Cerebellar nuclear complex (tissue), 1 donor: Measurements from ENCODE around the gene MRPS6.

ENCODE experiments used
- DNase-seq, 2 experiments: peaks; one replicate each; lab custom pipeline; 2025; lab: John Stamatoyannopoulos, UW

MRPS6 gene

DNA sequence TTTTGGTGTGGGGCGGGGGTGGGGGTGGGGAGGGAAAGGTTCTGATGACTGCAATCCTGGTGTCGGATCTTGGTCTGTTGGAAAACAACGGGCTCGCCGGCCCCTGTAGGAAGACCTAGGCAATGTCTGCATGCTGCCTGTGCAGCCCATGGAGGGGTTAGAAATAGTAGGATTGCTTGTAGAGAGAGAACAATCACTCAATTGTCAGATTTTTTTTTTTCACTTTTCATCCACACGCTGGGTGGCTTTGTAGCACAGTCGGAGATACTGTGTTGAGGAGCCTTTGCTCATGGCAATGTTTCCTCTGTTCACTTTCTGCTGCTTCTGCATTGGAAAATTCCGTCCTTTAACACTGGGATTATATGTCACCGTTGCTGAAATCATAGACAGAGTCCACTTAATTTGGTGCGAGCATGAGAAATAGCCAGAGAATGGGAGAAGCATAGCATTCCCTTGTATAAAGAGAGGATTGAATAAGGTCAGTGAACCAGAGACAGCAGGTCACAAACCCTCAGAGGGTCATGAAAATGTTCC is 107.5 kb downstream of the MRPS6 start:
- no peak for DNase-seq

GRCh38 chr21:34181431-34182039 is 108.2 kb downstream of the MRPS6 start:
- no peak for DNase-seq

DNA sequence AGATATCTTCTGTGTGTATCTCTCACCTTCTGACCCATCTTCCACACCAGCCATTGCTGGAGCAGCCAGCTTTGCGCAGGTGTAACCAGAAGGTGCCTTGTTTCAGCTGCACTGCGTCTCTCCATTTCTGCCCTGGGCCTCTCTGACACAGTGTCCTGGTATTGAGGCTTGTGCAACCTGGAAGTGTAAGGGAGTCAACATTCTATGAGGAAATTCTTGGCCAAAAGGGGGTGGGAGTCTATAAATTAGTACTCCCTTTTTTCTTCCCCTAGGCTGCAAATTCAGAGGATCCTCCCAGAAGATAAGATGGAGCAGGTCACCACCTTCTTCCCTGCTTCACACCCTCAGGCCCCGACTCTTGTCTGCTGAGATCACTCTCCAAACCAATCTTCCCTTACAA is 109.1 kb downstream of the MRPS6 start:
- DNase-seq, result no peak

- no peak for DNase-seq
Observed at GRCh38 chr21:34183331-34183928, 110.1 kb downstream of the MRPS6 start.

DNA sequence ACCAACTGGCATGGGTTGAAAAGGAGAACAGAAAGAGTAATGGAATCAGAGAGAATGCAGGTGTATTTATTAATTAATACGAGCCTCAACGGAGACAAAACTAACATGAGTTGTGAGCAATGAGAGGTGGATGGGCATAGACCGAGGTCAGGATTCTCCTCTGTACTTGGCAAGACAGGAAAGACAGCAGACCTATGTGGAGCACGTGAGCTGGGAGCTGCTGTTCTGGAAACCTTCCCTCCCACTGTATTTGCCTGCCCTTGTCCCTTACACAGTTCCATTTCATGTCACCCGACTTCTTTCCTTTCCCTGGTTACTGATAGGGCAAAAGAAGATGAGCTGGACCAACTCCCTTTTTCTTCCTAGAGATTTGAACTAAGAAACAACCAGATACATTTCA is 110.9 kb downstream of the MRPS6 start:
- DNase-seq, result no peak

GRCh38 chr21:34185026-34185750 is 111.8 kb downstream of the MRPS6 start:
- no peak for DNase-seq

DNA sequence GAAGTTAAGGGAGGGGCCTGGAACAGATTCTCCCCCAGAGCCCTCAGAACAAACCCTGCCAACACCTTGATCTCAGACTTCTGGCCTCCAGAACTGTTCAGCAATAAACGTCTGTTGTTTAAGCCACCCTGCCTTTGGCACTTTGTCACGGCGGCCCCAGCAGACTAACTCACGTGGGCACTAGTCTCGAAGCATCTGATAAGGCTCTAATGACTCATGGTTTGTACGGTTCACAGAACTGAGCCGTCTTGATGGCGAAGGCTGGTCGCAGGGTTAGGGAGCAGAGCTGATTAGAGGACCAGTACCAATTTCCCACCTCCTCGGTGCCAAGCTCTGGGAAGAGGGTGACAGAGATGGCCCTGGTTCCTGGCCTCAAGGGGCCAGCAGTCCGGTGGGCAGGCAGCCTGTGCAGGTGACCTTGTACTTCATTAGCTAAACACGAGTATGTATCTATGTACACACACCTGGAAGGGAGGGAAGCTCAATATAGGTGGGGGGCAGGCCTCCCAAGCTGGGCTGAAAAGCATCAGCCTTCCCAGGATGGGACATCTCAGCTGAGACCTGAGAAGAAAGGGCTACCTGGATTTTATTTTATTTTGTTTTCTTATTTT is 112.8 kb downstream of the MRPS6 start:
- DNase-seq, result no peak

DNA sequence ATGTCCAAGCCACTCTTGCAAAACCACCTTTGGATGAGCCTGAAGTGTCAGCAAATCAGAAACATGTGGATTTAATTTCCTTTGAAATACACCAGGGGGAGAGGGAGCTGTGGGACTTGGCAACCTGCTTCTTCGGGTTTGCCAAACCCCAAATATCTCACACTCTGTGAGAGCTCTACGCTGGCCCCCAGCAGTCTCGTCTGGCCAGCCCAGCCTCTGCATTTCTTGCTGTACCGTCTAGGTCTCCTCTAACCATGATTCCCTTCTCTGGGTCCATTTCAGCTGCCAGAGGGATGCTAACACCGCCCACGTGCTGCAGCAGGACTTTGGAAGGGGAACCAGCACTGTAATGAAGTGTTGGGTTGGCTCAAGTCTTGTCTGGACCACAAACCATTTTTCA is 114.6 kb downstream of the MRPS6 start:
- DNase-seq, result no peak

DNA sequence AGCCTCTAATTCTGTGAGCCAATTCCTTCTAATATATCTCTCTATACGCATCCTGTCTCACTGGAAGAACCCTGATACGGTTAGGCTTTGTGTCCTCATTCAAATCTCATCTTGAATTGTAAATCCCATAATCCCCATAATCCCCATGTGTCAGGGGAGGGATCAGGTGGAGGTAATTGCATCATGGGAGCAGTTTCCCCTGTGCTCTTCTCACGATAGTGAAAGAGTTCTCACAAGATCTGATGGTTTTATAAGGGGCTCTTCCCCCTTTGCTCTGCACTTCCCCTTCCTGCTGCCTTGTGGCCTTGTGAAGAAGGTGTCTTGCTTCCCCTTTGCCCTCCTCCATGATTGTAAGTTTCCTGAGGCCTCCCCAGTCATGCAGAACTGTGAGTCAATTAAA is 116.1 kb downstream of the MRPS6 start:
- no peak for DNase-seq

DNA sequence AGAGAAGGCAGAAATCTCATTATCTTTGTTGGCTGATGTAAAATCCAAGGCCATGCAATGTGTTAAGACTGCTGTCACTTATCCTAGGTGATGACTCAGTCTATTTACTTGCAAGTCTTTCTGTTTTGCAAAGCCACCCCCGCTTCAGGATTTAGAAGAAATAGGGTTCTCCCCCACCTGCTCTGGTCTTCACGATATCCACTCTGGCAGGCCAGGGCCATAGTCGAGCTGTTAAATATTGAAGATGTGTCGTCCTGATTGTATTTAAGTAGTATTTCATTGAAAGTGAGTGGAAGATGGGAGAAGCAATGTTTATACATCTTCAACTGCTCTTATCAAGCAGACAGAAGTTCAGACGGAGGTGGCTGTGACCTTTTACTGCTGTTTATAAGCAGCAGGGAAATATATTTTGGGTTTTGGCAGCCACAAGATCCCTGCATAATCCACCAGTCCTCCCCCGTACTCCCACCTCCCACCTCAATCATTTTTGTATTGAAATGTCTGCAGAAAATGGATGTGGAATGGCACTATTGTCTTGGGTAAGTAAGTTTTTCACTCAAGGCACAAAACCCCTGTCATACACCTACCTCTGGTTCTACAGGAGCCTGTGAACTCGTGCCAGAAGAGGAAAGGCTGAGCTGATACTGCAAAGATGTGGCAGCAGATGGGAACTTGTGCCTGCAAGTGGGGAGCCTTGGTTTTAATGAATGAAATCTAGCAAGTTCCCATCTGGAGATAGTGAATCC is 117.4 kb downstream of the MRPS6 start:
- DNase-seq, result no peak

DNA sequence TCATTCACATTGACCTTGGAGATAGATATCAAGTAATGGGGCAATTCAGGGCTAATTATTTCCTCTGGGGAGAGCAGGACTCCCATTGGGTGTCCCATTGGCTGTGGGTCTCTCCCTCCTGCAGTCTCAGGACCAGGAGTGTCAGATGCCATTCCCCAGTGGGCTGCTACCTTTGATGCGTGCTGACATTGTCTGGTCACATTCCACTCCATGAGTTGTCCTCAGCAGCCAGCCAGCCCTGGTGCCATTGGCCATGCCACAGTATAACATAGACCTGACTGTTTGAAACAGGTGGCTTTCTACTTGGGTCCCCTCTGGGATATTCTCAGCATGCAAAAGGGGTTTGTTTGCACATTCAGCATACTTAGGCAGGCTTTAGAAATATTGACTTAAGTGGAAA is 118.5 kb downstream of the MRPS6 start:
- DNase-seq, result no peak
